DMS153 treated with DMSO at 0.1 percent for 48 hours (cell line): ENCODE measurements around the gene CNR2.
A peak's percentile ranks its signal among the peaks of the same experiment; 100 is the strongest.
"Not testable (repeated sequence)": the region's sequence is repeated elsewhere in the genome, so short reads cannot be mapped to it uniquely, and the experiment has no call there.

Experiments used
- DNase-seq: peaks from one replicate; lab custom pipeline; 2025; ENCODE audit not compliant: unreplicated experiment; lab: John Stamatoyannopoulos, UW

CNR2 gene

GRCh38 chr1:23837908-23838307 lies 75.3 kb downstream of the CNR2 start:
- DNase-seq: no peak

- no peak for DNase-seq
Observed at GRCh38 chr1:23836037-23836436, 77.1 kb downstream of the CNR2 start.

- DNase-seq: not testable (repeated sequence)
Observed at GRCh38 chr1:23834156-23834555, 79.0 kb downstream of the CNR2 start.

- DNase-seq: no peak
Observed at GRCh38 chr1:23827717-23828116, 85.4 kb downstream of the CNR2 start.

GRCh38 chr1:23826590-23826989 lies 86.6 kb downstream of the CNR2 start:
- not testable (repeated sequence) for DNase-seq

GRCh38 chr1:23825762-23826522 lies 87.2 kb downstream of the CNR2 start:
- DNase-seq: no peak

- peak; percentile 71 for DNase-seq
Observed at GRCh38 chr1:23825076-23825761, 87.9 kb downstream of the CNR2 start, which contains the start of gene HMGCL. Gene HMGCL, minus strand, starts transcription at chr1:23825429. Its CDS starts 14 bp downstream, at chr1:23825415.

- no peak for DNase-seq
Observed at GRCh38 chr1:23824711-23825075, 88.5 kb downstream of the CNR2 start.

- DNase-seq: no peak
Observed at GRCh38 chr1:23823767-23824166, 89.4 kb downstream of the CNR2 start.
